ENCODE data around the gene SLC27A1.

GRCh38 chr19:17549085-17549740 lies 78.9 kb downstream of the SLC27A1 start:
- TF ChIP-seq TAF1 (conservative IDR thresholded peaks at IDR 0.05) (no peak), CTCF (IDR thresholded peaks at IDR 0.05; ENCODE audit: low read depth, low read length, missing input control) (no peak), GABPA (IDR thresholded peaks at IDR 0.05 in 1 of 2, conservative IDR thresholded peaks at IDR 0.05 in 1 of 2) (no peak), HNF4G (IDR thresholded peaks at IDR 0.05) (no peak), RAD21 (IDR thresholded peaks at IDR 0.05) (no peak)

Measured in liver (tissue), 3 donors.